NB4 (cell line): ENCODE results near the gene ZNF408.

Experiments
- POLR2A ChIP-seq: IDR thresholded peaks from 2 replicates; pipeline ENCODE4 v1.6.1; 2011; ENCODE audit warnings: mild to moderate bottlenecking; ENCODE audit not compliant: insufficient read length; ENCODE audit errors: extremely low read depth
- TF ChIP-seq, protein P1 (sequence below): IDR thresholded peaks from one replicate; pipeline ENCODE4 v1.5.1; 2012; ENCODE audit warnings: low read depth, low read length
- TF ChIP-seq, protein P2 (sequence below): IDR thresholded peaks from 2 replicates; pipeline ENCODE4 v1.6.1; 2011; ENCODE audit warnings: low read depth, low read length

DNA sequence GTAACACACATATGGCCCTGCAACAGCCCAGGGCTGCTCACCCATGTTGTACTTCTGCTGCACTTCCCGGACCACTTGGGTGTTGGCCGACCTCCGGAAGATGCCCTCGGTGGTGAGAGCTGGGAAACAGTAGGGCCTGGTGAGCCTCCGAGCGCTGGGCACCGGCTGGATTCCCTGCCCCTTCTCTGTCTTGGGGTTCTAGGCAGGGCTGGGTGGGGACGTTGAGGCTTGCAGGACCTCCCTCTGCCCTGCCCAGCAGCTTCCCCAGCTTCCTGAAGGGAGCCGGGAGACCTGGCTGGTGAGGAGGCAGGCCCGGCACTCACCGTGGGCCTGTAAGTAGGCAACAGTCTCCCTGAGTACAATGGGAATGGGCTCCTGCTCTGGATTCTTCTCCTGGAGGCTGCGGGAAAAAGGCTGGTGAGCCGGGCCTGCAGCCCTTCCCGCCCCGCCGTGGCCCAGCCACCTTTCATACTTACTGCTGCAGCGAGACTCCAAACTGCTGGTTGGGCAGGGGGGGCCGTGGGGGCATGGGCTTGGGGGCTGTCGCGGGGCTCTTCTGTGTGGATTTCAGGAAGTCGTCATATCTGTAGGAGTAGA, 20.6 kb upstream of the ZNF408 start:
- TF ChIP-seq, protein P1, sequence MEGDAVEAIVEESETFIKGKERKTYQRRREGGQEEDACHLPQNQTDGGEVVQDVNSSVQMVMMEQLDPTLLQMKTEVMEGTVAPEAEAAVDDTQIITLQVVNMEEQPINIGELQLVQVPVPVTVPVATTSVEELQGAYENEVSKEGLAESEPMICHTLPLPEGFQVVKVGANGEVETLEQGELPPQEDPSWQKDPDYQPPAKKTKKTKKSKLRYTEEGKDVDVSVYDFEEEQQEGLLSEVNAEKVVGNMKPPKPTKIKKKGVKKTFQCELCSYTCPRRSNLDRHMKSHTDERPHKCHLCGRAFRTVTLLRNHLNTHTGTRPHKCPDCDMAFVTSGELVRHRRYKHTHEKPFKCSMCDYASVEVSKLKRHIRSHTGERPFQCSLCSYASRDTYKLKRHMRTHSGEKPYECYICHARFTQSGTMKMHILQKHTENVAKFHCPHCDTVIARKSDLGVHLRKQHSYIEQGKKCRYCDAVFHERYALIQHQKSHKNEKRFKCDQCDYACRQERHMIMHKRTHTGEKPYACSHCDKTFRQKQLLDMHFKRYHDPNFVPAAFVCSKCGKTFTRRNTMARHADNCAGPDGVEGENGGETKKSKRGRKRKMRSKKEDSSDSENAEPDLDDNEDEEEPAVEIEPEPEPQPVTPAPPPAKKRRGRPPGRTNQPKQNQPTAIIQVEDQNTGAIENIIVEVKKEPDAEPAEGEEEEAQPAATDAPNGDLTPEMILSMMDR = no peak
- no peak for TF ChIP-seq POLR2A
- TF ChIP-seq, protein P2, sequence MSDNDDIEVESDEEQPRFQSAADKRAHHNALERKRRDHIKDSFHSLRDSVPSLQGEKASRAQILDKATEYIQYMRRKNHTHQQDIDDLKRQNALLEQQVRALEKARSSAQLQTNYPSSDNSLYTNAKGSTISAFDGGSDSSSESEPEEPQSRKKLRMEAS = no peak
